Muscle layer of duodenum (tissue), 2 donors: Measurements from ENCODE around the gene MZT2B.
"Not testable (repeated sequence)": the region's sequence is repeated elsewhere in the genome, so short reads cannot be mapped to it uniquely, and the experiment has no call there.

Experiments used
- H3K27ac ChIP-seq: one replicate; pipeline ENCODE4 v1.7.0; 2013; ENCODE audit warnings: mild to moderate bottlenecking, low read length
- H3K27me3 ChIP-seq: one replicate; pipeline ENCODE4 v1.7.0; 2013; ENCODE audit warnings: low read depth, mild to moderate bottlenecking, control low read depth, low read length
- H3K36me3 ChIP-seq, 2 donors: one replicate each; pipeline ENCODE4 v1.7.0; 2013; ENCODE audit warnings: low read length in 2 of 2, control low read depth in 1 of 2, mild to moderate bottlenecking in 1 of 2; ENCODE audit not compliant: insufficient read depth in 2 of 2, control insufficient read depth in 1 of 2
- H3K4me1 ChIP-seq, 2 donors: one replicate each; pipeline ENCODE4 v1.7.0; 2013; ENCODE audit warnings: low read length in 2 of 2, mild to moderate bottlenecking in 2 of 2, control low read depth in 1 of 2, moderate library complexity in 1 of 2; ENCODE audit not compliant: insufficient read depth in 2 of 2, control insufficient read depth in 1 of 2
- H3K4me3 ChIP-seq, 2 donors: one replicate each; pipeline ENCODE4 v1.7.0; 2013; ENCODE audit warnings: low read length in 2 of 2, low read depth in 1 of 2, mild to moderate bottlenecking in 1 of 2
- H3K9me3 ChIP-seq, 2 donors: one replicate each; pipeline ENCODE4 v1.7.0; 2013; ENCODE audit warnings: low read length in 2 of 2, control low read depth in 1 of 2, mild to moderate bottlenecking in 1 of 2; ENCODE audit not compliant: control insufficient read depth in 1 of 2
- donor health status: healthy.

The MZT2B gene

DNA sequence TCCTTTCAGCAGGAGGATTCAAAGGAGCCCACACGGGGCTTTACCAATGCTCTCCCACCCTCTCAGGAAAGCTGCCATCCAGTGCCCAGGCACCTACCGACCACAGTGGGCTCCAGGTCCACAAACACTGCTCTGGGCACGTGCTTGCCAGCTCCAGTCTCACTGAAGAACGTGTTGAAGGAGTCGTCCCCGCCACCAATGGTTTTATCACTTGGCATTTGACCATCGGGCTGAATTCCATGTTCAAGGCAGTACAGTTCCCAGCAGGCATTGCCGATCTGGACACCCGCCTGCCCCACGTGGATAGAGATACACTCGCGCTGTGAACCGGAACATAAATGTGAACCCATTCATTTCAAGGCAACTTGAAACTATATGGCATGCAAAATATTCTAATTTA lies 14.0 kb downstream of the MZT2B start:
- H3K4me1 ChIP-seq, H3K36me3 ChIP-seq, H3K27me3 ChIP-seq, H3K27ac ChIP-seq, H3K9me3 ChIP-seq, H3K4me3 ChIP-seq: not testable (repeated sequence)

DNA sequence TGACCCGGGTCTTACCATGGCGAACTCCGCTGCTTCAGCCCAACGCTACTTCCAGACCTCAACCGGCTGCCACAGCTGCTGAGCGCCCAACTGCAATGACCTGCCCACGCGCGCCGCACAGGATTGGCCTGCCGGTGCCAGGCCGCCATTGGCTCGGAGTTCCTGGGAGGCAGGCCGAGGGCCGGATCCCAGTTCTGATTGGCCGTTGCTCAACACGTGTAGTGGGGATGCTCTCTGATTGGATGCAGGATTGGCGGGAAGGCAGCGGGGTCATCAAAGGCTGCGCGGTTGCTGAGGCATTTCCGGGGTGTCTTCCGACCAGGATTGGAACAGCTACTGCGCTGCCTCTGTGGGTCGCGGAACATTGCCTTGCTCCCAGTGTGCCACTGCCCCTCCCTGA lies 16.3 kb downstream of the MZT2B start, which contains the start of gene TUBA3E:
Gene TUBA3E (minus strand): TSS at position 97 of the 400 bp plus-strand sequence. CDS start 79 bp downstream, at position 18.
- H3K9me3 ChIP-seq = no peaks in the 10 kb centered on the region
- no peaks in the 10 kb centered on the region for H3K36me3 ChIP-seq
- no peak within 1 kb of the TSS for H3K4me3 ChIP-seq
- H3K27ac ChIP-seq = no peak within 1 kb of the TSS
- H3K27me3 ChIP-seq = no peaks in the 10 kb centered on the region
- H3K4me1 ChIP-seq = no peaks in the 10 kb centered on the region

DNA sequence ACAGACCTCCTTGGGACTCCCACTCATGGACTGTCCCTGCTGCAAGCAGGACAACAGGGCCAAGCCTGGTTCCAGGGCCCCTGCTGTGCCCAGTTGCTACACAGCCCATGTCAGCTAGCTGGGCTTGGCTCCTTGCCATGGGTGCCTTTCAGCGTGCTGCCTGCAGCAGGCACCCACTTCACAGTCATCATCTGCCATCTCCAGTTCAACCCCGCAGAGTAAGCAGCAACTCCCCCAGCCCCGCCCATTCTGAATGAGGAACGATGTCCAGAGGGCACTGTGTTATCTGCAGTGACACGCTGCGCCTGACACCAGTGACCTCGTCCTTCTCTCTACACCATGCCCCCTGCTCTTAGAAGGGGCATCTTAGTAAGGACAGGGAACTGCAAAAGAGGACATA lies 20.5 kb downstream of the MZT2B start:
- not testable (repeated sequence) for H3K36me3 ChIP-seq, H3K4me1 ChIP-seq, H3K27me3 ChIP-seq, H3K4me3 ChIP-seq, H3K9me3 ChIP-seq, H3K27ac ChIP-seq

DNA sequence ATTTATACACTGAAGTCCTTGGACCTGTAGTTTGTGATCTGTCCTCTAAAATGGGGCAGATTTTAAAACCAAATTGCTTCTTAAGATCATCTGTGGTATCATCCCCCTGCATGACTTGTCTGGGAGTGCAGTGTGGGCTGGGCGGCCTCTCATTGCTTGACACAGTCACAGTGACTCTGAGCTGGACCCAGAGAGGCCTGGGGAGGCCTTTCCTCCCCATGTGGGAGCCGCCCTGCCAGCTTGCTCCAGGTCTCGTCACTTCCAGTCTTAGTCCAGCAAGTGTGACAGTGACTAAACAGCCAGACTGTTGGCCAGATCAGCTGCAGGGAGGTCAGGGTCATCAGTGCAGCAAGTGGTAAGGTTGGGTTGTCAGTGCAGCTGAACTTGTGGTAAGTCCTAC lies 21.1 kb downstream of the MZT2B start:
- not testable (repeated sequence) for H3K36me3 ChIP-seq, H3K9me3 ChIP-seq, H3K4me1 ChIP-seq, H3K27me3 ChIP-seq, H3K4me3 ChIP-seq, H3K27ac ChIP-seq

DNA sequence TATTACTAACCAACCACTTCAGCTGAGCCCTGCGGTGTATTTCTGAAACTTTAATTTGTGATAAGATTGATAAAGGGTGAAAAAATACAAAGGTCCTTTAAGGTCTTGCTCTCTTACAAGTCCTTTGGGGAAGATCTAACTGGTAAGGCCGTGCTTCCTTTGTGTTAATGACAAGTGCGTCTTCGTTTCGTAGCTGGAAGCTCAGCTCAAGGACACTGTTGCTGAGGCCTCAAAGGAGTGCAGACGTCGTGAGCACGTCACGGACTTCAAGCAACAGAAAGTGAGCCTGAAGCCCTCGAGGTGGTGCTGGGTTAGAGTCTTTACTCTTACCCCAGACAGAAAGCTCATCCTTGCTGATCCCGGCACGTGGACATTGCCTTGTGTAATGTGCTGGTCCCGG lies 25.0 kb downstream of the MZT2B start:
- not testable (repeated sequence) for H3K9me3 ChIP-seq, H3K36me3 ChIP-seq, H3K4me3 ChIP-seq, H3K4me1 ChIP-seq, H3K27ac ChIP-seq, H3K27me3 ChIP-seq

DNA sequence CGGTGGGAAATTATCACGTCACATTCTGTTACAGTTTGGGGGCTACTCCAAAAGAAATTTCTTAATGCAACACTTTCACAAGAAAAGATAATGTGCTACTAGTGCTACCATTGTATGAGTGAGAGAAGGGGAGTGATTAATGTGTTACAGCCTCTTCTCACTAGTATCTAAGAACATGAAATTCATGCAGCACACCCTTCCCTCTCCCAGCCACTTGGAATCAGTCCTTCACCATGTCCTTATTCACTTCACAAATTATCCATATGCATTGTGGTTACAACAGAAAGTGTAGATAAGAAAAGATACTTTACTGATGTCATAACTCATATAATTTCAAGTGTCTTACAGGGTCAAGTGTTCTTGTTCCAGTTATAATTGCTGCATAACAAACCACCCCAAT lies 37.1 kb downstream of the MZT2B start:
- not testable (repeated sequence) for H3K36me3 ChIP-seq, H3K4me3 ChIP-seq, H3K27ac ChIP-seq

DNA sequence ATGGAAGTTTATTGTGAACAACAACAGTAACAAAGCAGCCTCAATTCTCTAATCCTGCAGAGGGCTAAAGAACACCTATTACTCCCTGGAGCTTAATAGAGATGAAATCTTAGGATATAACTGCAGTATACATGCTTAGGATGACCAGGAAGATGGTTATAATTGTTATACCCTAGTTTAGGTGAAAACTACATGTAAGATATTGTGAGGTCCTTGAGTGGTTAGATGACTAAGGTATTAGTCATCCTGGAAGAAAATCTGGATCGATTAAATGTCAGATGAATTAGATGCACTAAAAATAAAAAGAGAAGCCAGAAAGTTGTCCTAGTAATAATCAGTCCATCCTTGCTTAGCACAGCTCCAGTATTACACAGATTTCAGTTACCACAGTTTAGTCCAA lies 38.4 kb downstream of the MZT2B start:
- not testable (repeated sequence) for H3K4me1 ChIP-seq, H3K27ac ChIP-seq, H3K27me3 ChIP-seq, H3K4me3 ChIP-seq, H3K9me3 ChIP-seq, H3K36me3 ChIP-seq

More for the DNA sequence above, 37.1 kb downstream of the MZT2B start:
- not testable (repeated sequence) for H3K27me3 ChIP-seq, H3K9me3 ChIP-seq, H3K4me1 ChIP-seq

DNA sequence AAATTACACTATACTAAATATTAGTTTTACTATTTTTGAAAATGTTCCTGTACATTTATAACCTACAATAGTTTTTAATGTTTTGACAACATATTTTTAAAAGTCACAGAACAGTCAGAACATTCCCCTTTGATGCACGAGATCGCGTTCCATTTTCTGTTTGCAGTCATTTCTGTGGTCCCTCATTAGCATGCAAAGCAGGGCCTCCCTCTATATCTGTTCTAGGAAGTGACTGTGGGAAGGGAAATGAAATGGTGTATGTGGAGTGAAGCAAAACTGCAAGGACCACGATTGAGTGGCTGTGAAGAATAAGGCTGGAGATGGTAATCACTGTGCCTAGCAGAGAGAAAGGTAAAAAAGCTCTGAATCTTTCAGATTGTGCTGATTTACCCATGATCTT lies 40.5 kb downstream of the MZT2B start:
- H3K36me3 ChIP-seq, H3K27me3 ChIP-seq, H3K4me1 ChIP-seq, H3K9me3 ChIP-seq, H3K4me3 ChIP-seq, H3K27ac ChIP-seq: not testable (repeated sequence)

DNA sequence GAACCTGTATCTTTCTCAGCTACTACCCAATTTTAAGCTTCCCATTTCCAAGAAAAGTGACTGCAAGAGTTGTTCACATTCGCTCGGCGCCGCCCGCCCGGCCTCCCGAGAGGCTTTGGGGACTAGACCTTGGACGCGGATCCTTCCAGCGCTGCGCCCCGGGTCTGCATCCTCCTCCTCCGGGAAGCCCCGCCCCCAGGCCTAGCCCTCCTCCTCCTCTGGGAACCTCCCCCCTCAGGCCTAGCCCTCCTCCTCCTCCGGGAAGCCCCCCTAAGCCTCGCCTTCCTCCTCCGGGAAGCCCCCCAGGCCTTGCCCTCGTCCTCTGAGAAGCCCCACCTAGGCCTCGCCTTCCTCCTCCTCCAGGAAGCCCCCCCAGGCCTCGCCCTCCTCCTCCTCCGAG lies 45.9 kb downstream of the MZT2B start:
- H3K4me3 ChIP-seq, H3K9me3 ChIP-seq, H3K27me3 ChIP-seq, H3K36me3 ChIP-seq, H3K27ac ChIP-seq, H3K4me1 ChIP-seq: not testable (repeated sequence)

DNA sequence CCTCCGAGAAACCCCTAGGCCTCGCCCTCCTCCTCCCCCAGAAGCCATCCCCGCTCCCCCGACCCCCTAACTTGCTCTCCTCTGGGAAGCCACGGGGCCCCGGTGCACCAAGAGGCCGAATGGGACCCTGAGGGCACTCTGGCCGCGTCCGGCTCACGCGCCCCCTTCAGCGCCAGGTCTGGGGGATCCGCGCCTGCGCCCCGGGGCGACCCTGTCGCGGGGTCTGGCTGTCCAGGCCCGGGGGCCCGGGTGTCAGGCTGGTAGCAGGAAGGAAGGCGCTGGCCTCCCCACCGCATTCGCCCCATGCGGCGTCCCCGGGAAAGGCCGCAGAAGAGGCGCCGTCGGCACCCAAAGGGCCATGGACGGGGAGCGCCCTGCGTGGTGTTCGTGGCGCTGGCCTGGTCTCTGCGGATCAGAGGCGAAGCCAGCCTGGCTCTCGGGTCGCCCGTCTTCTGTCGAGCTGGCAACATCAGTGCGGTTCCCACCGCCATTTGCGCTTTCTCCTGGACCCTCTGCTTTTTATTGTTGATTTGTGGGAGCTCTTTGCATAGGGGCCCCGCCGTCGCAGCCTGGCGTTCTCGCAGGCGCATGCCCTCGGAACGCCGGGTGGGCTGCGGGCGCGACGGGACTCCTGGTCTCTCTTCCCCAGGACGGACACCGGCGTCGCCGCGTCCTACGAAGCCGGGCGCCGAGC lies 46.6 kb downstream of the MZT2B start:
- not testable (repeated sequence) for H3K27ac ChIP-seq, H3K9me3 ChIP-seq, H3K27me3 ChIP-seq, H3K36me3 ChIP-seq, H3K4me1 ChIP-seq
- H3K4me3 ChIP-seq = peak overlapping the region in 1 of 2 donors; percentile 53

DNA sequence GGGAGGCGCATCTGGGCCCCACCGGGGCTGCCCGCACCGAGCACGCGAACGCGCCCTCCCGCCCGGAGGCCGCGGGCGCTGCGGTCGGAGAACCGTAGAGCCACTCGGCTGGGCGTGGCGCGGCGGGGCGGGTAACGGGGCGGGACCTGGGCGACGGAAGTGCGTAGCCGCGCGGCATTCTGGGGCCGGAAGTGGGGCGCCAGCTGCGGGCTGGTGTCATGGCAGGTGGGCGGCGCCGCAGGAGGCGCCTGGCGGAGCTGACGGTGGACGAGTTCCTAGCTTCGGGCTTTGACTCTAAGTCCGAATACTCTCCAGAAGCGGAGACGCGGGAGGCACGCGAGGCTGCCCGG lies 47.1 kb downstream of the MZT2B start:
- not testable (repeated sequence) for H3K36me3 ChIP-seq, H3K27ac ChIP-seq, H3K27me3 ChIP-seq, H3K4me1 ChIP-seq, H3K9me3 ChIP-seq
- H3K4me3 ChIP-seq = peak overlapping the region in 1 of 2 donors; percentile 53

DNA sequence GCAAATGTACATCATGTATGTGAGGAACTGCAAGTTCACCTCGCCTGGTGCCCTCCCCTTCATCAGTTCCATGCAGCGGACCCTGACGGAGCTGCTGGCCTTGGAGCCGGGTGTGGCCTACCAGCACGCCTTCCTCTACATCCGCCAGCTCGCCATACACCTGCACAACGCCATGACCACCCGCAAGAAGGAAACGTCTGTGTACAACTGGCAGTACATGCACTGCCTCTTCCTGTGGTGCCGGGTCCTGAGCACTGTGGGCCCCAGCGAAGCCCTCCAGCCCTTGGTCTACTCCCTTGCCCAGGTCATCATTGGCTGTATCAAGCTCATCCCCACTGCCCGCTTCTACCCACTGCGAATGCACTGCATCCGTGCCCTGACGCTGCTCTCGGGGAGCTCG lies 48.3 kb downstream of the MZT2B start:
- H3K9me3 ChIP-seq, H3K4me3 ChIP-seq, H3K27me3 ChIP-seq, H3K36me3 ChIP-seq, H3K4me1 ChIP-seq, H3K27ac ChIP-seq: not testable (repeated sequence)
